ENCODE measurements around the gene BCKDHA. TPM values are rescaled to one million over a fixed set of nuclear protein-coding genes. Genes with fewer than 3 reads are reported as not detected.
"Not testable (repeated sequence)": the region's sequence is repeated elsewhere in the genome, so short reads cannot be mapped to it uniquely, and the experiment has no call there.

The BCKDHA gene
- total RNA-seq, 2 experiments from 2014 or later = 18.2 to 21.7 TPM

DNA sequence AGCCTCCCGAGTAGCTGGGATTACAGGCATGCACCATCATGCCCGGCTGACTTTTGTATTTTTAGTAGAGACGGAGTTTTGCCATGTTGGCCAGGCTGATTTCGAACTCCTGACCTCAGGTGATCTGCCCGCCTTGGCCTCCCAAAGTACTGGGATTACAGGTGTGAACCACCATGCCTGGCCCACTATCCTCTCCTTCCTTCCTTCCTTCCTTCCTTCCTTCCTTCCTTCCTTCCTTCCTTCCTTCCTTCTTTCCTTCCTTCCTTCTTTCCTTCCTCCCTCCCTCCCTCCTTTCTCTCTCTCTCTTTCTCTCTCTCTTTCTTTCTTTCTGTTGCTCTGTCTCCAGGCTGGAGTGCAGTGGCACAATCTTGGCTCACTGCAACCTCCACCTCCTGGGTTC lies 26.5 kb upstream of the BCKDHA start:
- CTCF ChIA-PET = interaction anchor here (0.8 to 1.1 kb wide), 2 partner anchors 10 to 615 kb away, joined by 3 read pairs; no protein-coding TSS in a partner anchor

GRCh38 chr19:41371541-41371940 lies 26.1 kb upstream of the BCKDHA start:
- intact Hi-C loops (cut with micrococcal nuclease) = no loop called here
- Mint-ChIP-seq H3K27me3 (ENCODE audit: low read depth) (no peaks in the 10 kb centered on the region), H3K9me3 (no peaks in the 10 kb centered on the region), H3K27ac (no peak overlapping the region), H3K36me3 (ENCODE audit: low read depth) (peaks cover 1% of the 10 kb centered on the region), H3K4me3 (no peak overlapping the region), H3K4me1 (ENCODE audit: low read depth) (peaks cover 9% of the 10 kb centered on the region)
- CTCF ChIA-PET = interaction anchor here (1.1 kb wide), 1 partner anchor 10 kb away, joined by 3 read pairs; no protein-coding TSS in a partner anchor
- no peak for DNase-seq

More for the DNA sequence above, 26.5 kb upstream of the BCKDHA start:
- H3K4me3 Mint-ChIP-seq; H3K27ac Mint-ChIP-seq; H3K27me3 Mint-ChIP-seq (ENCODE audit: low read depth); H3K9me3 Mint-ChIP-seq; DNase-seq; intact Hi-C loops (cut with micrococcal nuclease); H3K36me3 Mint-ChIP-seq (ENCODE audit: low read depth): not testable (repeated sequence)
- peaks cover 11% of the 10 kb centered on the region for H3K4me1 Mint-ChIP-seq (ENCODE audit: low read depth)

GRCh38 chr19:41372501-41372900 lies 25.1 kb upstream of the BCKDHA start:
- H3K4me1 Mint-ChIP-seq (ENCODE audit: low read depth) = peaks cover 16% of the 10 kb centered on the region
- intact Hi-C loops (cut with micrococcal nuclease) = no loop called here
- CTCF ChIA-PET = no interaction called here

GRCh38 chr19:41373993-41374392 lies 23.6 kb upstream of the BCKDHA start:
- no peak overlapping the region for H3K4me3 Mint-ChIP-seq
- no peaks in the 10 kb centered on the region for H3K27me3 Mint-ChIP-seq (ENCODE audit: low read depth)
- no peak overlapping the region for H3K27ac Mint-ChIP-seq
- DNase-seq = no peak
- no peaks in the 10 kb centered on the region for H3K9me3 Mint-ChIP-seq
- intact Hi-C loops (cut with micrococcal nuclease) = no loop called here
- CTCF ChIA-PET = no interaction called here
- H3K36me3 Mint-ChIP-seq (ENCODE audit: low read depth) = peaks cover 1% of the 10 kb centered on the region
- H3K4me1 Mint-ChIP-seq (ENCODE audit: low read depth) = peaks cover 16% of the 10 kb centered on the region

More at GRCh38 chr19:41372501-41372900, 25.1 kb upstream of the BCKDHA start:
- H3K9me3 Mint-ChIP-seq = no peaks in the 10 kb centered on the region
- no peak overlapping the region for H3K27ac Mint-ChIP-seq
- peaks cover 1% of the 10 kb centered on the region for H3K36me3 Mint-ChIP-seq (ENCODE audit: low read depth)
- no peak overlapping the region for H3K4me3 Mint-ChIP-seq
- no peaks in the 10 kb centered on the region for H3K27me3 Mint-ChIP-seq (ENCODE audit: low read depth)
- no peak for DNase-seq

DNA sequence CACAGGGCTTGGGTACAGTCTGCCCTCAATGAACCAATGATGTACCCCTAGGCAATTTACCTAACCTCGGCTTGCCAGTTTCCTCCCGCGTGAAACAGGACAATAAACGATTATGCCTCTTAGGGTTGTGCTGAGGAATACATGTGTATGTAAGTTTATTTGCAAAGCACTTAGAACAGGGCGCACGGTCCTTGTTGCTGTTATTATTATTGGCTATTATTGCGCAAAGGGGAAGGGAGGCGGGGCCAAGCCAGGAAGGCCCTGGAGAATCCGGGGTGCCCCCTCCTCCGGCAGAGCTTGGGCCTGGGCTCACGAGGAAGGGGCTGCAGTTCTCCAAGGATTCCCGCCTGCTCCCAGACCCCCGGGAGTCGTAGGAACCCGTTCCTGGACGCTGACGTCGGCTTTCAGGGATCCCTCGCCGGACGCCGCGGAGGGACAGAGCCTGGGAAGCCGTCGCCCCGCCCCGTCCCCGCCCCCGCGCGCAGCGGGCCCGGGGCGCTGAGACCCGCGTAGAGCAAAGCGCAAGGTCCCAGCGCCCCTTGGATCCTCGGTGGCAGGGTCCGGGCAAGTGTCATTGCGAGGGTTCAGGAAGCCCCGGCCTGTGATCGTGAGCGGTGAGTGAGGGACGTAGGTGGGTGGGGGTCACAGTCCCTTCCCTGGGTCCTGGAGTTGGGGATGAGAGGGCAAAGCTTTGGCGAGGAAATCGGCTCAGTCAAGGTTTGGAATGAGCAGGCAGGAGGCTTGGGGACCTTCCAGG lies 21.2 kb upstream of the BCKDHA start, which contains the start of gene TMEM91:
TMEM91 (plus strand) TSS at position 293 of the 757 bp plus-strand sequence. CDS start 1,777 bp downstream, outside the sequence.
- no peak within 1 kb of the TSS for H3K27ac Mint-ChIP-seq
- intact Hi-C loops (cut with micrococcal nuclease) = no loop called here

DNA sequence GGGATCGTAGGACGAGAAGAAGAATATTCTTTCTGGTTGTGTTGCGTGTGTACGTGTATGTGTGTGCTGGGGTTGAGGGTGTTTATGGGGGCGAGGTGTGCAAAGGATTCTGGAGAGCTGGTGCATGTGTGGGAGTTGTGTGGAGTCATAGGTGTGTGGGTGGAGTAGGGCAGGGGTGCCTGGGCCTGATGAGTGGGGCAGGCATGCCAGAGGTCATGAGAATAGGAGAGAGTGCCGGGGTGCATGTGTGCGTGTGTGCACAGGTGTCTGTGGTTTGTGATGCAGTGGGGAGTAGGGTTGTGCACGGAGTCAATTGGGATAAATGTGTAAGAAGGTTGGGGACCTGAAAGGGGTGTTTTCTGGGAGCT lies 20.6 kb upstream of the BCKDHA start:
- Mint-ChIP-seq H3K27me3 (ENCODE audit: low read depth) (no peaks in the 10 kb centered on the region), H3K4me1 (ENCODE audit: low read depth) (peaks cover 13% of the 10 kb centered on the region), H3K27ac (no peak overlapping the region), H3K36me3 (ENCODE audit: low read depth) (peaks cover 1% of the 10 kb centered on the region), H3K9me3 (no peaks in the 10 kb centered on the region), H3K4me3 (peak overlapping the region; percentile 64)
- intact Hi-C loops (cut with micrococcal nuclease) = no loop called here
- DNase-seq = peak; percentile 29
- CTCF ChIA-PET = interaction anchor here (1.0 kb wide), 2 partner anchors 10 to 12 kb away, joined by 3 to 4 read pairs; no protein-coding TSS in a partner anchor

More for the DNA sequence above, 21.2 kb upstream of the BCKDHA start, which contains the start of gene TMEM91:
- DNase-seq = peak; percentile 40
- Mint-ChIP-seq H3K4me1 (ENCODE audit: low read depth) (peaks cover 14% of the 10 kb centered on the region), H3K4me3 (peak within 1 kb of the TSS; percentile 64), H3K27me3 (ENCODE audit: low read depth) (no peaks in the 10 kb centered on the region), H3K9me3 (no peaks in the 10 kb centered on the region), H3K36me3 (ENCODE audit: low read depth) (peaks cover 1% of the 10 kb centered on the region)
- CTCF ChIA-PET = interaction anchor here (1.0 kb wide), 2 partner anchors 10 to 12 kb away, joined by 3 to 4 read pairs; no protein-coding TSS in a partner anchor

GRCh38 chr19:41377977-41378709 lies 19.5 kb upstream of the BCKDHA start:
- no peak overlapping the region for H3K4me3 Mint-ChIP-seq
- intact Hi-C loops (cut with micrococcal nuclease) = no loop called here
- no peaks in the 10 kb centered on the region for H3K27me3 Mint-ChIP-seq (ENCODE audit: low read depth)
- no peak for DNase-seq
- H3K9me3 Mint-ChIP-seq = no peaks in the 10 kb centered on the region
- CTCF ChIA-PET = interaction anchor here (0.6 to 0.8 kb wide), 2 partner anchors 77 to 471 kb away, joined by 3 to 6 read pairs; no protein-coding TSS in a partner anchor
- H3K27ac Mint-ChIP-seq = no peak overlapping the region
- H3K36me3 Mint-ChIP-seq (ENCODE audit: low read depth) = no peaks in the 10 kb centered on the region
- peaks cover 13% of the 10 kb centered on the region for H3K4me1 Mint-ChIP-seq (ENCODE audit: low read depth)

GRCh38 chr19:41381536-41381935 lies 16.1 kb upstream of the BCKDHA start:
- CTCF ChIA-PET = interaction anchor here (0.6 to 1.0 kb wide), 3 partner anchors 11 to 494 kb away, joined by 3 to 5 read pairs (median 3); no protein-coding TSS in a partner anchor
- intact Hi-C loops (cut with micrococcal nuclease); DNase-seq; H3K4me3 Mint-ChIP-seq; H3K9me3 Mint-ChIP-seq; H3K27ac Mint-ChIP-seq; H3K36me3 Mint-ChIP-seq (ENCODE audit: low read depth); H3K4me1 Mint-ChIP-seq (ENCODE audit: low read depth); H3K27me3 Mint-ChIP-seq (ENCODE audit: low read depth): not testable (repeated sequence)

GRCh38 chr19:41384351-41384750 lies 13.3 kb upstream of the BCKDHA start:
- intact Hi-C loops (cut with micrococcal nuclease) = no loop called here
- DNase-seq = no peak
- CTCF ChIA-PET = no interaction called here
- Mint-ChIP-seq H3K4me1 (ENCODE audit: low read depth) (no peaks in the 10 kb centered on the region), H3K36me3 (ENCODE audit: low read depth) (peaks cover 1% of the 10 kb centered on the region), H3K27ac (no peak overlapping the region), H3K9me3 (no peaks in the 10 kb centered on the region), H3K4me3 (no peak overlapping the region), H3K27me3 (ENCODE audit: low read depth) (no peaks in the 10 kb centered on the region)

- no peak for DNase-seq
- peaks cover 5% of the 10 kb centered on the region for H3K36me3 Mint-ChIP-seq (ENCODE audit: low read depth)
- CTCF ChIA-PET = no interaction called here
- H3K27me3 Mint-ChIP-seq (ENCODE audit: low read depth) = no peaks in the 10 kb centered on the region
- no peaks in the 10 kb centered on the region for H3K4me1 Mint-ChIP-seq (ENCODE audit: low read depth)
- H3K27ac Mint-ChIP-seq = no peak overlapping the region
- H3K4me3 Mint-ChIP-seq = no peak overlapping the region
- intact Hi-C loops (cut with micrococcal nuclease) = no loop called here
- no peaks in the 10 kb centered on the region for H3K9me3 Mint-ChIP-seq
Measured at GRCh38 chr19:41386442-41386841, 11.2 kb upstream of the BCKDHA start.

- peaks cover 15% of the 10 kb centered on the region for H3K4me1 Mint-ChIP-seq (ENCODE audit: low read depth)
- H3K4me3 Mint-ChIP-seq = no peak overlapping the region
- no peaks in the 10 kb centered on the region for H3K9me3 Mint-ChIP-seq
- peaks cover 5% of the 10 kb centered on the region for H3K36me3 Mint-ChIP-seq (ENCODE audit: low read depth)
- no peak overlapping the region for H3K27ac Mint-ChIP-seq
- DNase-seq = no peak
- CTCF ChIA-PET = no interaction called here
- no peaks in the 10 kb centered on the region for H3K27me3 Mint-ChIP-seq (ENCODE audit: low read depth)
- intact Hi-C loops (cut with micrococcal nuclease) = no loop called here
Measured at GRCh38 chr19:41391618-41392017, 6.0 kb upstream of the BCKDHA start.

- DNase-seq = no peak
- no peak overlapping the region for H3K4me3 Mint-ChIP-seq
- peaks cover 5% of the 10 kb centered on the region for H3K36me3 Mint-ChIP-seq (ENCODE audit: low read depth)
- CTCF ChIA-PET = interaction anchor here (0.9 kb wide), 1 partner anchor 171 kb away, joined by 4 read pairs; no protein-coding TSS in a partner anchor
- H3K9me3 Mint-ChIP-seq = no peaks in the 10 kb centered on the region
- peaks cover 19% of the 10 kb centered on the region for H3K4me1 Mint-ChIP-seq (ENCODE audit: low read depth)
- H3K27ac Mint-ChIP-seq = no peak overlapping the region
- intact Hi-C loops (cut with micrococcal nuclease) = no loop called here
- no peaks in the 10 kb centered on the region for H3K27me3 Mint-ChIP-seq (ENCODE audit: low read depth)
Measured at GRCh38 chr19:41392775-41393174, 4.8 kb upstream of the BCKDHA start.
